Epidermal melanocyte (primary cell): ENCODE results near the gene ABHD12.
"Not testable (repeated sequence)": the region's sequence is repeated elsewhere in the genome, so short reads cannot be mapped to it uniquely, and the experiment has no call there.

Experiments
- DNase-seq: peaks from one replicate; pipeline ENCODE4 v3.0.0; 2011; ENCODE audit warnings: low spot score; ENCODE audit not compliant: insufficient read length

The ABHD12 gene

GRCh38 chr20:25278636-25279361 is 111.8 kb downstream of the ABHD12 start:
- DNase-seq = no peak

DNA sequence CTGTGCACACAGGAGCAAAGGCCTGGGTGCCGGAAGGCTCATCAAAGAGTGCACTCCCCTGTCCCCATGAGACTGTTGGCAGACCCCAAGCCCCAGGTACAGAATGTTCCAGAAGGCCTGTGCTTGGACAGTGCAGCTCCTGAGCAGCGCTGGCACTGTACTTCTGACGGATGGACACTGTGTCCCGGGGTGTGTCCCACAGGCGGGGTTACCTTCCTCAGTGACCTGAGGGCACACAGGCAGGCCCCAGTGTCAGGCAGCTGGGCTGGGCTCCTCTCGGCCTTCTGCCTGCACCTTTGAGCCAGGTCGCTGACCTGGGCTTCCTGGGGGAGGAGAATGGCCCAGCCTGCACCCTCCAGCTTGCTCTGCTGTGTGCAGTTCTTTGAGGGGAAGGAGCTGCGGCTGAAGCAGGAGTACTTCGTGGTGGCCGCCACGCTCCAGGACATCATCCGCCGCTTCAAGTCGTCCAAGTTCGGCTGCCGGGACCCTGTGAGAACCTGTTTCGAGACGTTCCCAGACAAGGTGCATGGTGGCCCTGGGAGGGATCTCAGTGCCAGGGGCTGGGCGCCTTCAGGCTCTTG is 112.6 kb downstream of the ABHD12 start:
- DNase-seq = no peak

- DNase-seq = no peak
Observed at GRCh38 chr20:25277051-25277801, 113.4 kb downstream of the ABHD12 start.

GRCh38 chr20:25276533-25277050 is 114.0 kb downstream of the ABHD12 start:
- no peak for DNase-seq

GRCh38 chr20:25275813-25276532 is 114.7 kb downstream of the ABHD12 start:
- no peak for DNase-seq

GRCh38 chr20:25274891-25275812 is 115.5 kb downstream of the ABHD12 start:
- DNase-seq = no peak

DNA sequence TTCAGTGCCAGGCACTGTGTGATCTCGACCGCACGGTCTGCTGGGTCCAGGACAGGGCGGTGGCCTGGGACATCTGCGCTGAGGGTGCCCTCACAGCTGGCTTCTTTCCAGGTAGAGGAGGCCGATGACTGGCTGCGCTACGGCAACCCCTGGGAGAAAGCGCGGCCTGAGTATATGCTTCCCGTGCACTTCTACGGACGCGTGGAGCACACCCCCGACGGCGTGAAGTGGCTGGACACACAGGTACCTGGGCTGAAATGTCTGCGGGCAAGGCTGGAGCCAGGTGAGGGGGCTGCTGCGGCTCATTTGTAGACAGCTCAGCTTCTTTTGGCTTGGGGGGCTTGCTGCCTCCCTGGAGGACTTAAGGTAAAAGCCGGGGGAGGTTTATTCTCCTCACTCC is 116.2 kb downstream of the ABHD12 start:
- no peak for DNase-seq

- DNase-seq = no peak
Observed at GRCh38 chr20:25273541-25274358, 116.9 kb downstream of the ABHD12 start.

GRCh38 chr20:25273046-25273445 is 117.6 kb downstream of the ABHD12 start:
- DNase-seq = no peak

DNA sequence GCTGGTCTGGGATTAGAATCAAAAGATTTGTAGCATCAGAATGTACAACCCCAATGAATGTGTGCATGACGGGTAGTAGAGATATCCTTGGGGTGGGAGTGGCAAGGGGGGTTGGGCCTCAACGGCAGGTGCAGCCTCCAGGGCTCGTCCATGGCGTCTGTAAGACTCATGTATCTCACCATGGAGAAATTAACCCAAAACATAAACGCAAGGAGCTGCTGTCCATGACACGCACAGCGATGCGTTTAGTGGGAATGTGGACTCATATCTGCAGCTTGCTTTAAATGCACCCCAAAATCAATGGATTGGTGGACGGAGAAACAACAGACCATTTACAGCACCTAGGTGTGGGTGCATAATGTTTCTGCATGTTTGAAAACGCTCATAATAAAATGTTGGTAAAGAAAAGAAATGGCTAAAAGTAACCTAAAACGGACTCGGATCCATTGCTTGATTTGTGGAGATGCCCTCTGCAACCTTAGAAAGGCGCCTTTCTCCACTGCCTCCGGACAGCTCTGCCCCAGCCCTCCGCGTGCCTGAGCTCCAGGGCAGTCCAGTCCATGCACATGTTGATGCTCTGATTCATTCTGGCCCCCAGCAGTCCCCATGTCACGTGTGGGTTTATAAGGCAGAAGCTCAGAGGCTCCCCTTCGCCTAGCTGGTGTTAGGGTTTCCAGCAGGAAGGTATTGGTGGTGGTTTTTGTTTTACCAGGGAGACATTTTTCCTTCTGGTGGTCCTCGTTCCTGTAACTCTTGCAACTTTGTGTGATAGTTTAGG is 118.2 kb downstream of the ABHD12 start:
- no peak for DNase-seq

DNA sequence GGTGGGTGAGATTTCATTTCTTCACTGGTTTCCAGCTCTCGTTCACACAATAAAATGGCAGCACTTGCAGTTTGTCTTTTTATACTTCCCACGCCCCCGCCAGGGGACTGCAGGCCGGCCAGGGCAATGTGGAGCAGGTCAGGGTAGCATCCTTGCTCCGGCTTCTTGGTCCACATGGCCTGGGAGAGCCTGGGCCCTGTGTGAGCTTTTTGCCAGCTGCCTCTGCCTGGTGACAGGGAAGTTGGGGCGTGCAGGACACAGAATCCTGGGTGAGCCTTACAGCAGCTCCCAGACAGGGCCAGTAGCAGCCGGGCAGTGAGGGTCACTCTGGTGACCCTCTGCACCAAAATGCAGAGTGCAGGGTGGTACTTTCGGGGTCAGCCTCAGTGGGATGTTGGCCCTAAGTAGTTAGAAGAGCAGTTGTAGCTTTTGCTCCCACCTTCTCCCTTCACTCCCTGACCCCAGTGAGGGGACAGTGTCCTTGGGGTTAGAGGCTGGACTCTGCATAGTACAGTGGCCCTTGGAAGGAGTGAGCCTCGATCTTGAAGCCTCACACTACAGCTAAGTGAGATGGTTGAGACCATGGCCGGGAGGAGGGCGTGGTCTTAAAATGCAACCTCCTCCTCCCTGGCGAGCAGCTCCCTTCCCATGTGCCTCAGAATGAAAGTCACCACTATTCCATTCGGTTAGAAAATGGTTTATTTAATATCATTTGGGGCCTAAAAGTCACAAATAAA is 119.0 kb downstream of the ABHD12 start:
- no peak for DNase-seq

GRCh38 chr20:25270829-25271251 is 119.8 kb downstream of the ABHD12 start:
- DNase-seq = no peak

DNA sequence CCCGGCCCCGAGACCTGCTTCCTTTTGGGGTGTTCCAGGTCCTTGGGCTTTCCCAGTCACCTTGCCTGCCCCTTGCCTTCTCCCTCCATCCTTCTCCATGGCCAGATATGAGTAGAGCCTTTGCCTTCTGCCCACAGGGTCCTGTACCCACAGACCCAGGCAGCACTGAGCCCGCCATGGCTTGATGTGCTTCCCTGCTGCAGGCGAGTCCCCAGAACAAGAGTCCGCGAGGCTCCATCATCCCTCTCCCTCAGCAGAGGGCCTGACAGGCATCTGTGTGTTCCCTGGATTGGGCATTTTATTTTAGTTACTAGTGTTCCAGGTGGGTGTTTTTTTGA is 120.8 kb downstream of the ABHD12 start:
- DNase-seq = no peak

GRCh38 chr20:25269057-25269832 is 121.4 kb downstream of the ABHD12 start:
- no peak for DNase-seq

GRCh38 chr20:25260770-25261437 is 129.7 kb downstream of the ABHD12 start:
- not testable (repeated sequence) for DNase-seq

DNA sequence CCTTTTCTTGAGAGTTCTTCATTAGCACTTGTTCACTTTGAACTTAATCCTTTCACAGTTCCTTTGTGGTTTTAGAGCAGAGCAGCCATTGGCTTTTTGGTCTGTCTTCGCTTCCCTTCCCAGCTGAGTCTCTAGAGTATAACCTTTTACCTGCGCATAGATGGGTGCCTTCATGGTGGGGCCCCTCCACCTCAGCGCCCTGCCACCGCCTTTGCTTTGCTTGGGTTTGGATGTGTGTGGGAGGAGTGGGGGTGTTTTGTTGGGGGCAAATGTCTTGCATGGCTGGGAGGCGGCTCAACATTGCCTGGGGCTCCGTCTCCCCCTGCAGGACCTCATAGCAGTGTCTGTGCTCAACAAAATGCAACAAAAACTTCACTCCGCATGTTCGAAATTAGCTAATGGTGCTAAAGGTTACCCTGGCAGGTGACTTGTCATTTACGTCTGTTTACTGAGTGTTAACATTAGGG is 130.8 kb downstream of the ABHD12 start:
- no peak for DNase-seq

- DNase-seq = no peak
Observed at GRCh38 chr20:25259358-25259757, 131.3 kb downstream of the ABHD12 start.
